Parathyroid adenoma (tissue), 2 donors: Measurements from ENCODE around the gene DISC1.

Experiments
- H2AFZ ChIP-seq: fragments of 300-600 bp; sonication (generic); one replicate; pipeline ENCODE4 v1.7.0; 2017; ENCODE audit warnings: antibody characterized with exemption, mild to moderate bottlenecking
- H3K27ac ChIP-seq: fragments of 300-600 bp; sonication (generic); one replicate; pipeline ENCODE4 v1.7.0; 2017
- H3K27me3 ChIP-seq: fragments of 300-600 bp; sonication (generic); one replicate; pipeline ENCODE4 v1.7.0; 2017; ENCODE audit warnings: low read length; ENCODE audit not compliant: control insufficient read depth, insufficient read depth
- H3K36me3 ChIP-seq: fragments of 300-600 bp; sonication (generic); one replicate; pipeline ENCODE4 v1.7.0; 2017; ENCODE audit warnings: low read length; ENCODE audit not compliant: control insufficient read depth, insufficient read depth
- H3K4me1 ChIP-seq: fragments of 300-600 bp; sonication (generic); one replicate; pipeline ENCODE4 v1.7.0; 2017; ENCODE audit warnings: control low read depth
- H3K4me2 ChIP-seq: fragments of 300-600 bp; sonication (generic); one replicate; pipeline ENCODE4 v1.7.0; 2017; ENCODE audit warnings: low read length
- H3K4me3 ChIP-seq: fragments of 300-600 bp; sonication (generic); one replicate; pipeline ENCODE4 v1.7.0; 2017; ENCODE audit warnings: low read depth, low read length
- H3K79me2 ChIP-seq: fragments of 300-600 bp; sonication (generic); one replicate; pipeline ENCODE4 v1.7.0; 2017; ENCODE audit warnings: control low read depth
- H3K9ac ChIP-seq: fragments of 300-600 bp; sonication (generic); one replicate; pipeline ENCODE4 v1.7.0; 2017; ENCODE audit warnings: mild to moderate bottlenecking
- H3K9me3 ChIP-seq: fragments of 300-600 bp; sonication (generic); one replicate; pipeline ENCODE4 v1.7.0; 2017; ENCODE audit warnings: low read length; ENCODE audit not compliant: control insufficient read depth
- TF ChIP-seq, protein P1 (sequence below): fragments of 300-600 bp; sonication (generic); IDR thresholded peaks from one replicate; pipeline ENCODE4 v1.7.0; 2017; ENCODE audit warnings: antibody characterized with exemption, mild to moderate bottlenecking
- donor health status: primary hyperparathyroidism.

The DISC1 gene

DNA sequence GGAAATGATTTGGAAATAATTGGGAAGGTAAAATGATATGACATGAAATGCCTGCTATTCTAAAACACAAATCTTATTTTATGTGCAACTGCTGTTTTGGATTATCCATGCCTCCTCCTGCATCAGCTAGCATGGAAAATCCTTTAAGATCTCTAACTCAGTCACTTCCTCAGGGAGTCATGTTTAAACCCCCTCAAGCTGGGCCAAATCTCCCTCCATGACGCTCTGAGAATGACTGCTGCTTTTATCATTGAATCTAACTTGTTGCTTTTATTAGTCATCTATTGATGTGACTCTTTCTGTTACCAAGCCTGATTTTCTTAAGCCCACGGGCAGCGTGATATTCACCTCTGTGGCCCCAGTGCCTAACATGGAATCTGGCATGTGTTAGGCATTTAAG lies 324.8 kb downstream of the DISC1 start:
- Histone ChIP-seq H3K79me2 (no peaks in the 10 kb centered on the region), H3K4me3 (no peak overlapping the region), H3K9me3 (no peaks in the 10 kb centered on the region), H3K4me2 (no peak overlapping the region), H3K9ac (no peak overlapping the region), H2AFZ (no peak overlapping the region), H3K4me1 (no peaks in the 10 kb centered on the region), H3K27ac (no peak overlapping the region), H3K27me3 (no peaks in the 10 kb centered on the region), H3K36me3 (no peaks in the 10 kb centered on the region)
- TF ChIP-seq, protein P1, sequence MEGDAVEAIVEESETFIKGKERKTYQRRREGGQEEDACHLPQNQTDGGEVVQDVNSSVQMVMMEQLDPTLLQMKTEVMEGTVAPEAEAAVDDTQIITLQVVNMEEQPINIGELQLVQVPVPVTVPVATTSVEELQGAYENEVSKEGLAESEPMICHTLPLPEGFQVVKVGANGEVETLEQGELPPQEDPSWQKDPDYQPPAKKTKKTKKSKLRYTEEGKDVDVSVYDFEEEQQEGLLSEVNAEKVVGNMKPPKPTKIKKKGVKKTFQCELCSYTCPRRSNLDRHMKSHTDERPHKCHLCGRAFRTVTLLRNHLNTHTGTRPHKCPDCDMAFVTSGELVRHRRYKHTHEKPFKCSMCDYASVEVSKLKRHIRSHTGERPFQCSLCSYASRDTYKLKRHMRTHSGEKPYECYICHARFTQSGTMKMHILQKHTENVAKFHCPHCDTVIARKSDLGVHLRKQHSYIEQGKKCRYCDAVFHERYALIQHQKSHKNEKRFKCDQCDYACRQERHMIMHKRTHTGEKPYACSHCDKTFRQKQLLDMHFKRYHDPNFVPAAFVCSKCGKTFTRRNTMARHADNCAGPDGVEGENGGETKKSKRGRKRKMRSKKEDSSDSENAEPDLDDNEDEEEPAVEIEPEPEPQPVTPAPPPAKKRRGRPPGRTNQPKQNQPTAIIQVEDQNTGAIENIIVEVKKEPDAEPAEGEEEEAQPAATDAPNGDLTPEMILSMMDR: no peak

DNA sequence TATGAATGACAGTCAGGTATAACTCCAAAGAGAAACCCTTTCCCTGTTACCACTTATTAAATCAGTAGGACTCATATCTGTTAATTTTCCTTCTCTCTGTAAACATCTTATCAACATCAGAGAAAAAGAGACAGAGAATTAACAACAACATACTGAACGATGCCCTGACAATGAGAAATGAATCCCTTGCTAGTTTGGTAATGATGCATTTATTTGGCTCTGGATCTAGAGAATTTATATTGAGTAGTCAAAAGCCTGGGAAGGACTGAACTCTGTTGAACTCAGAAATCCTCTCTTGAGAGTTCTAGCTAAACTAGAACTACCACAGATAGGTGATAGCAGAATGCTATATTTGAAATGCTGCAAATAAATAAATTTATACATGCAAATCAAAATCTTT lies 325.6 kb downstream of the DISC1 start:
- Histone ChIP-seq H3K4me1 (no peaks in the 10 kb centered on the region), H3K9ac (no peak overlapping the region), H3K9me3 (no peaks in the 10 kb centered on the region), H3K79me2 (no peaks in the 10 kb centered on the region), H3K36me3 (no peaks in the 10 kb centered on the region), H3K27me3 (no peaks in the 10 kb centered on the region), H3K27ac (no peak overlapping the region), H2AFZ (no peak overlapping the region), H3K4me2 (no peak overlapping the region), H3K4me3 (no peak overlapping the region)
- TF ChIP-seq, protein P1: no peak

DNA sequence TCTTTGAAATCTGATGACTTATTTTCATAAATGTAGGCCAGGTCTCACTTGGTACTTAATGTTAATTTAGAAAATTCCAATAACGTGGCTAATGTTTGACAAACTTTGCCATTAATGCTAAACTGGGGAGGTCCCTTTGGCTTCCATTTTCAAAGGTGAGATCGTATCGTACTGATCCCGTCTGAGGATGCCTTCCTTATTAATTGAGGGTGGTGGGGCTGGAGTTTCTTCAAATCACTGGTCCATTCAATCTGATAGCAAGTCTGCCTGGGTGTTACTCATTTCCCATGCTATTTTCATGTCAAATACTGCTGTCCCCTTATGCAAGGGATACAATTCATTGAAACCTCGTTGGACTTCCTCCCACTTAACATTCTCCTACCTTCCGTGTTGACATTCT lies 327.1 kb downstream of the DISC1 start:
- Histone ChIP-seq H3K27me3 (no peaks in the 10 kb centered on the region), H3K9me3 (no peaks in the 10 kb centered on the region), H3K9ac (no peak overlapping the region), H3K27ac (no peak overlapping the region), H3K79me2 (no peaks in the 10 kb centered on the region), H3K4me3 (no peak overlapping the region), H3K4me2 (no peak overlapping the region), H3K4me1 (no peaks in the 10 kb centered on the region), H3K36me3 (no peaks in the 10 kb centered on the region), H2AFZ (no peak overlapping the region)
- TF ChIP-seq, protein P1: no peak

DNA sequence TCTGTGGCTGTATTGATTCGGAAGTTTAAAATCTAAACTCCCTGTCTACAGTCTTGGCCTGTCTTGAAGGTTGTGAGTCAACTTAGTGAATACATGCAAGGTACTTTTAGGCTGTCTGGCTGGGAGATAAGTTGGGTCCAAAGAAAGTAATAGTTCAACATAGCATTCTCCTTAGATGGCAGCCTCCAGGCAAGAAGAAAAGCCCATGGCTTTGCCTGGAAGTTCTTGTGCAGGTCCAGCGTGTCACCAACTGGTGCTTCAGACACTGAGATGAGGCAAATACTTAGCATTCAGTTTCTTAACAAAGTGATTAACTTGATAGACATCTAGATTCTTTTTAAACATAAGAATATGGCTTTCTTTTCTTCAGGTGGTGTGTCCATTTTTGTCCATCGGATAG lies 328.2 kb downstream of the DISC1 start:
- H3K4me3 ChIP-seq: no peak overlapping the region
- H2AFZ ChIP-seq: no peak overlapping the region
- H3K9me3 ChIP-seq: no peaks in the 10 kb centered on the region
- no peaks in the 10 kb centered on the region for H3K4me1 ChIP-seq
- TF ChIP-seq, protein P1: no peak
- no peak overlapping the region for H3K27ac ChIP-seq
- no peak overlapping the region for H3K4me2 ChIP-seq
- no peaks in the 10 kb centered on the region for H3K79me2 ChIP-seq
- H3K27me3 ChIP-seq: no peaks in the 10 kb centered on the region
- H3K36me3 ChIP-seq: no peaks in the 10 kb centered on the region
- H3K9ac ChIP-seq: no peak overlapping the region

DNA sequence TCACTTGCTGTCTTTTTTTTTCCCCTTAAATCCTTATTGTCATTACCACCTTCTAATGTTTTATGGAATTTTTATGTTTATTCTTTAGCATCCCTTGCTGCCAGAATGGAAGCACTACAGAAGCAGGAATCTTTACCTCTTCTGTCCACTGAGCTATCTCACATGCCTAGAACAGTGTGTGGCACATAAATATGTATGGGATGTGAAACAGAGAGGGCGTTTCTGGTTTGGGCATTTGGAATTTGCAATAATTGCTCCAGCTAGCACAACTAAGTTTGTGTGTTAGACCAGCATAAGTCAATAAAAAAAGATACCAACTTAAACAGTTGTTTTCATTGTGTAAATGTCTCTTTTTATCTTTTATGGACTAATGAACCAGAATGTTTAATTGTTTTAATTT lies 330.8 kb downstream of the DISC1 start:
- TF ChIP-seq, protein P1: no peak
- no peak overlapping the region for H2AFZ ChIP-seq
- no peaks in the 10 kb centered on the region for H3K27me3 ChIP-seq
- no peak overlapping the region for H3K4me3 ChIP-seq
- no peaks in the 10 kb centered on the region for H3K36me3 ChIP-seq
- H3K27ac ChIP-seq: no peak overlapping the region
- no peak overlapping the region for H3K4me2 ChIP-seq
- H3K9ac ChIP-seq: no peak overlapping the region
- H3K4me1 ChIP-seq: no peaks in the 10 kb centered on the region
- no peaks in the 10 kb centered on the region for H3K9me3 ChIP-seq
- H3K79me2 ChIP-seq: no peaks in the 10 kb centered on the region
